ENCODE results near the gene CDH11. TPM values are rescaled to one million over a fixed set of nuclear protein-coding genes. Genes with fewer than 3 reads are reported as not detected.

Gene CDH11
- total and polyA plus RNA-seq, 9 of the 15 experiments (the other 6 are each of a cell fraction or from before 2014, with no cell fraction given): 0.18 TPM; not detected in 8

GRCh38 chr16:65075877-65076276 lies 46.0 kb downstream of the CDH11 start (continued):
- TF ChIP-seq JUN (IDR thresholded peaks at IDR 0.05; ENCODE audit: borderline replicate concordance, low read depth, low read length) (no peak), JUN (CRISPR knock-in tag; IDR thresholded peaks at IDR 0.05; ENCODE audit: borderline replicate concordance) (no peak), ZNF175 (CRISPR knock-in tag; IDR thresholded peaks at IDR 0.05; ENCODE audit: low read depth) (no peak), E2F3 (CRISPR knock-in tag; IDR thresholded peaks at IDR 0.05) (no peak)

GRCh38 chr16:65071433-65072311 lies 50.2 kb downstream of the CDH11 start:
- H3K9me3 ChIP-seq (replicated peaks; ENCODE audit: control insufficient read depth, insufficient read depth, low read depth, low read length): no peaks in the 10 kb centered on the region
- no peaks in the 10 kb centered on the region for H3K4me1 ChIP-seq (replicated peaks in 1 of 2; ENCODE audit: control insufficient read depth in 2 of 2, insufficient read depth in 2 of 2, low read length in 2 of 2)
- no peaks in the 10 kb centered on the region for H4K20me1 ChIP-seq (replicated peaks; ENCODE audit: control insufficient read depth, insufficient read depth, low read length)
- ChIA-PET CTCF (ENCODE audit: low intra/inter-chr PET ratio) (no interaction called here), POLR2A (no interaction called here)
- H3K4me3 ChIP-seq: no peak overlapping the region
- DNase-seq (ENCODE audit: extremely low read depth in 1 of 4, low spot score in 3 of 4) (no peak), ATAC-seq (no peak), FAIRE-seq (no peak)
- no TSS peak for BruUV-seq (replicated peaks)
- in situ Hi-C loops (cut with MboI): no loop called here
- under 1% methylated on average over 21 of the region's 24 CpGs for WGBS (ENCODE audit: insufficient coverage, low coverage, missing lambda C conversion rate)
- H3K79me2 ChIP-seq (ENCODE audit: control insufficient read depth, insufficient read depth, low read length): no peaks in the 10 kb centered on the region
- H3K27me3 ChIP-seq (ENCODE audit: control insufficient read depth in 2 of 2, insufficient read depth in 2 of 2, low read length in 2 of 2): no peaks in the 10 kb centered on the region
- H3K27ac ChIP-seq (ENCODE audit: extremely low read depth, low read depth, low read length): no peak overlapping the region
- no peak overlapping the region for H3K9ac ChIP-seq (ENCODE audit: insufficient read depth in 1 of 2, low read depth in 2 of 2, low read length in 2 of 2)
- no peaks in the 10 kb centered on the region for H3K9me1 ChIP-seq (ENCODE audit: control insufficient read depth, insufficient read depth, low read length)
- intact Hi-C loops (cut with micrococcal nuclease): no loop called here
- no peaks in the 10 kb centered on the region for H3K36me3 ChIP-seq (ENCODE audit: control insufficient read depth, insufficient read depth, low read length)
- TF ChIP-seq KLF13 (tag; IDR thresholded peaks at IDR 0.05; ENCODE audit: borderline replicate concordance, low read depth): no peak
- no peak for TF ChIP-seq SIN3A (IDR thresholded peaks at IDR 0.05; ENCODE audit: borderline replicate concordance in 2 of 2, control insufficient read depth in 1 of 2, low read depth in 2 of 2, low read length in 2 of 2)
- TF ChIP-seq ID3 (CRISPR knock-in tag; IDR thresholded peaks at IDR 0.05): no peak
- no peak for TF ChIP-seq ID3 (tag; IDR thresholded peaks at IDR 0.05)
- TF ChIP-seq ZFP30 (CRISPR knock-in tag; IDR thresholded peaks at IDR 0.05; ENCODE audit: borderline replicate concordance): no peak
- TF ChIP-seq ZNF512 (tag; IDR thresholded peaks at IDR 0.05): no peak
- no peak for TF ChIP-seq HMGN3 (IDR thresholded peaks at IDR 0.05; ENCODE audit: borderline replicate concordance, extremely low read depth, insufficient read length, low read depth, low read length)
- no peak for TF ChIP-seq E2F6 (IDR thresholded peaks at IDR 0.05; ENCODE audit: borderline replicate concordance in 1 of 2, extremely low read depth in 1 of 2, insufficient read depth in 1 of 2, insufficient read length in 1 of 2, low read depth in 1 of 2, low read length in 1 of 2, poor library complexity in 1 of 2, severe bottlenecking in 1 of 2)
- no peak for TF ChIP-seq ARHGAP35 (IDR thresholded peaks at IDR 0.05; ENCODE audit: partially characterized antibody)
- no peak for TF ChIP-seq SNIP1 (IDR thresholded peaks at IDR 0.05; ENCODE audit: low read depth)
- H2AFZ ChIP-seq (ENCODE audit: low read depth, low read length): no peak overlapping the region
- no peak overlapping the region for H3K4me2 ChIP-seq (ENCODE audit: insufficient read depth, low read length)

Measured in K562 (cell line).